Astrocyte (in vitro differentiated cells and primary cell): Measurements from ENCODE around the gene TAS2R16. TPM values are rescaled to one million over a fixed set of nuclear protein-coding genes. Genes with fewer than 3 reads are reported as not detected.
A peak's percentile ranks its signal among the peaks of the same experiment; 100 is the strongest.

Experiments
- DNase-seq: peaks from one replicate; pipeline ENCODE4 v3.0.0-alpha.2; 2010; ENCODE audit warnings: low read depth
- FAIRE-seq: peaks from 2 replicates; lab custom pipeline; 2011; peaks lifted over from hg19 to GRCh38; lab: Jason Lieb, UNC
- H2AFZ ChIP-seq: 2 replicates; pipeline ENCODE4 v1.6.0; 2012; ENCODE audit warnings: low read depth, low read length, inconsistent platforms
- H3K27ac ChIP-seq: 2 replicates; pipeline ENCODE4 v1.5.1; 2011; ENCODE audit warnings: low read depth, low read length, inconsistent platforms
- H3K27me3 ChIP-seq: 2 replicates; pipeline ENCODE4 v1.6.0; 2011; ENCODE audit warnings: low read length, inconsistent platforms; ENCODE audit not compliant: insufficient read depth
- H3K36me3 ChIP-seq: 2 replicates; pipeline ENCODE4 v1.5.1; 2011; ENCODE audit warnings: low read length, inconsistent platforms; ENCODE audit not compliant: insufficient read depth
- H3K4me1 ChIP-seq: 2 replicates; pipeline ENCODE4 v1.5.1; 2011; ENCODE audit warnings: low read length, inconsistent platforms; ENCODE audit not compliant: insufficient read depth
- H3K4me2 ChIP-seq: 2 replicates; pipeline ENCODE4 v1.6.0; 2012; ENCODE audit warnings: low read length, inconsistent platforms
- H3K4me3 ChIP-seq: 2 replicates; pipeline ENCODE4 v1.5.1; 2011; ENCODE audit warnings: low read depth, mild to moderate bottlenecking, low read length, inconsistent platforms; ENCODE audit not compliant: insufficient read depth
- H3K79me2 ChIP-seq: 2 replicates; pipeline ENCODE4 v1.6.0; 2012; ENCODE audit warnings: mild to moderate bottlenecking, low read length, inconsistent platforms; ENCODE audit not compliant: insufficient read depth
- H3K9ac ChIP-seq: 2 replicates; pipeline ENCODE4 v1.6.0; 2012; ENCODE audit warnings: mild to moderate bottlenecking, low read length, inconsistent platforms
- H3K9me3 ChIP-seq: 2 replicates; pipeline ENCODE4 v1.5.1; 2012; ENCODE audit warnings: low read depth, mild to moderate bottlenecking, low read length, inconsistent platforms; ENCODE audit not compliant: insufficient read depth
- H4K20me1 ChIP-seq: 2 replicates; pipeline ENCODE4 v1.6.0; 2012; ENCODE audit warnings: low read length, inconsistent platforms; ENCODE audit not compliant: insufficient read depth
- H3K27ac Mint-ChIP-seq: one replicate; pipeline ENCODE4 v1.8.0; 2021; ENCODE audit warnings: mild to moderate bottlenecking, mixed read lengths; ENCODE audit not compliant: unreplicated experiment
- H3K27me3 Mint-ChIP-seq: one replicate; pipeline ENCODE4 v1.8.0; 2021; ENCODE audit warnings: low read depth, mixed read lengths; ENCODE audit not compliant: unreplicated experiment
- H3K36me3 Mint-ChIP-seq: one replicate; pipeline ENCODE4 v1.8.0; 2021; ENCODE audit warnings: low read depth, mixed read lengths; ENCODE audit not compliant: unreplicated experiment
- H3K4me1 Mint-ChIP-seq: one replicate; pipeline ENCODE4 v1.8.0; 2021; ENCODE audit warnings: low read depth, mixed read lengths; ENCODE audit not compliant: unreplicated experiment
- H3K4me3 Mint-ChIP-seq: one replicate; pipeline ENCODE4 v1.8.0; 2021; ENCODE audit warnings: mild to moderate bottlenecking, moderate library complexity, mixed read lengths; ENCODE audit not compliant: unreplicated experiment
- H3K9me3 Mint-ChIP-seq: one replicate; pipeline ENCODE4 v1.8.0; 2021; ENCODE audit warnings: mild to moderate bottlenecking, mixed read lengths; ENCODE audit not compliant: unreplicated experiment
- CTCF ChIP-seq: IDR thresholded peaks from 2 replicates; pipeline ENCODE4 v1.5.1; 2011; ENCODE audit warnings: low read depth, mild to moderate bottlenecking, inconsistent platforms, low read length, moderate library complexity; ENCODE audit not compliant: insufficient read depth
- EZH2 ChIP-seq: IDR thresholded peaks from 2 replicates; pipeline ENCODE4 v1.6.1; 2012; ENCODE audit warnings: mild to moderate bottlenecking, low read length, inconsistent platforms; ENCODE audit not compliant: insufficient read depth
- total RNA-seq: library from RNA; stranded (reverse); gene quantifications from 2 replicates; pipeline ENCODE4 v1.2.1, GENCODE V29; 2021

The TAS2R16 gene
- total RNA-seq, 1 donor from 2014 or later, result not detected

GRCh38 chr7:123004931-123005330, 9.4 kb upstream of the TAS2R16 start:
- Mint-ChIP-seq H3K27me3 (no peaks in the 10 kb centered on the region), H3K9me3 (no peaks in the 10 kb centered on the region), H3K27ac (peak overlapping the region; percentile 63), H3K4me1 (peaks cover 39% of the 10 kb centered on the region), H3K4me3 (peak overlapping the region; percentile 23), H3K36me3 (no peaks in the 10 kb centered on the region)
- no peak for FAIRE-seq
- no peaks in the 10 kb centered on the region for H3K27me3 ChIP-seq
- no peak overlapping the region for H2AFZ ChIP-seq
- H3K27ac ChIP-seq, result no peak overlapping the region
- no peaks in the 10 kb centered on the region for H3K9me3 ChIP-seq
- H3K9ac ChIP-seq, result no peak overlapping the region
- H3K36me3 ChIP-seq, result no peaks in the 10 kb centered on the region
- no peaks in the 10 kb centered on the region for H3K4me1 ChIP-seq
- no peak for TF ChIP-seq EZH2
- no peak for TF ChIP-seq CTCF
- peak; percentile 49 for DNase-seq
- peak overlapping the region; percentile 11 for H3K4me2 ChIP-seq
- H3K79me2 ChIP-seq, result no peaks in the 10 kb centered on the region
- no peak overlapping the region for H3K4me3 ChIP-seq
- H4K20me1 ChIP-seq, result no peaks in the 10 kb centered on the region

GRCh38 chr7:123003539-123004126, 8.1 kb upstream of the TAS2R16 start:
- no peak for FAIRE-seq
- TF ChIP-seq CTCF (no peak), EZH2 (no peak)
- H3K4me1 ChIP-seq, result no peaks in the 10 kb centered on the region
- H3K4me3 ChIP-seq, result no peak overlapping the region
- no peak overlapping the region for H3K4me2 ChIP-seq
- peaks cover 40% of the 10 kb centered on the region for H3K4me1 Mint-ChIP-seq
- H3K27ac Mint-ChIP-seq, result peak overlapping the region; percentile 63
- H3K27me3 ChIP-seq, result no peaks in the 10 kb centered on the region
- H3K79me2 ChIP-seq, result no peaks in the 10 kb centered on the region
- H4K20me1 ChIP-seq, result no peaks in the 10 kb centered on the region
- H3K27me3 Mint-ChIP-seq, result no peaks in the 10 kb centered on the region
- H3K36me3 ChIP-seq, result no peaks in the 10 kb centered on the region
- no peak overlapping the region for H3K27ac ChIP-seq
- no peaks in the 10 kb centered on the region for H3K36me3 Mint-ChIP-seq
- no peak for DNase-seq
- H3K9me3 Mint-ChIP-seq, result no peaks in the 10 kb centered on the region
- no peak overlapping the region for H3K4me3 Mint-ChIP-seq
- no peaks in the 10 kb centered on the region for H3K9me3 ChIP-seq
- no peak overlapping the region for H3K9ac ChIP-seq
- H2AFZ ChIP-seq, result no peak overlapping the region

GRCh38 chr7:122989577-122989976, 5.9 kb downstream of the TAS2R16 start:
- no peaks in the 10 kb centered on the region for H3K79me2 ChIP-seq
- DNase-seq (no peak), FAIRE-seq (no peak)
- no peaks in the 10 kb centered on the region for H3K4me1 Mint-ChIP-seq
- H3K9ac ChIP-seq, result no peak overlapping the region
- no peak overlapping the region for H2AFZ ChIP-seq
- H3K27ac Mint-ChIP-seq, result no peak overlapping the region
- H3K36me3 Mint-ChIP-seq, result no peaks in the 10 kb centered on the region
- H3K9me3 ChIP-seq, result no peaks in the 10 kb centered on the region
- H4K20me1 ChIP-seq, result no peaks in the 10 kb centered on the region
- no peaks in the 10 kb centered on the region for H3K9me3 Mint-ChIP-seq
- no peaks in the 10 kb centered on the region for H3K27me3 ChIP-seq
- H3K27me3 Mint-ChIP-seq, result no peaks in the 10 kb centered on the region
- no peak for TF ChIP-seq EZH2
- TF ChIP-seq CTCF, result no peak
- H3K4me3 Mint-ChIP-seq, result no peak overlapping the region
- no peaks in the 10 kb centered on the region for H3K36me3 ChIP-seq
- H3K4me3 ChIP-seq, result no peak overlapping the region
- no peak overlapping the region for H3K4me2 ChIP-seq
- no peaks in the 10 kb centered on the region for H3K4me1 ChIP-seq
- no peak overlapping the region for H3K27ac ChIP-seq
